ENCODE data around the gene LIPT1. TPM values are rescaled to one million over a fixed set of nuclear protein-coding genes. Genes with fewer than 3 reads are reported as not detected.
A peak's percentile ranks its signal among the peaks of the same experiment; 100 is the strongest.

Gene LIPT1
- total and polyA plus RNA-seq, 2 of the 4 experiments (the other 2 are of a cell fraction), result 3.2 to 3.5 TPM

DNA sequence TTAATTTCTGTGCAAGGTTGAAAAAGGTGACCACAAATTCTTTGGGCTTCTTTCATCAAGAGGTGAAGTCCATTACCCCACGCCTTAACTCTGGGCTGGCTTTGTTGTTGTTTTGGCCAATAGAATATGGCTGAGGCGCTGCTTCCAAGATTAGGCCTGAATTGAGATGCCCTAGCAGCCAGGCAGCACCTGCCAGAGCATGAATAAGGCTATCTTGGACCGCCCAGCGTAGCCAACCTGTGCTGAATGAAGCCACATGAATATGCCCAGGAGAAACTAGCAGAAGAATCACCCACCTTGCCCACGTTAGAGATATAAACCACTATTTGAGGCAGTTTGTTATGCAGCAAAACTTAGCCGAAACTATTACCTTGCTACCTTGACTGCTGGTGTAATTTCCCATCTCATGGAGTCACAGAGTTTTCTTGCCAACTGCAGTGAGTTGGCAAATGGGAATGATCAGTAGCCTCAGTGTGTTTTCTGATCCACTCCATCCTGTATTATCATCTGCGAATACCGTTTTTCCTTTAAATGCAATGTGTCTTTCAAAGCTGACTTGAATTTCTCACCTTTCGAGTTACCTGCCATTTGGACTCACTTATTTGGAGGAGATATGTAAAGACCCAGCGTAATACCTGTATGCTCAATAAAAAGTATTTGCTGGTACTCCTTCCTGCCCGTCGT is 704 bp upstream of the LIPT1 start:
- peak overlapping the region; percentile 88 for H4K5ac ChIP-seq (ENCODE audit: low read depth, low read length)
- H3K18ac ChIP-seq (ENCODE audit: low read depth, low read length), result peak overlapping the region; percentile 56
- TF ChIP-seq MXI1 (IDR thresholded peaks at IDR 0.05; ENCODE audit: borderline replicate concordance, low read depth, low read length) (no peak), NFE2L2 (IDR thresholded peaks at IDR 0.05; ENCODE audit: low read depth, low read length) (peak; percentile 75)
- peak overlapping the region; percentile 98 for H2AFZ ChIP-seq (replicated peaks; ENCODE audit: low read length, poor library complexity)
- no peak overlapping the region for H2BK5ac ChIP-seq (ENCODE audit: low read depth, low read length, poor library complexity, severe bottlenecking)
- peak overlapping the region; percentile 93 to 95 for H4K8ac ChIP-seq (ENCODE audit: low read depth in 2 of 2, low read length in 2 of 2)
- peak overlapping the region; percentile 89 for H3K9ac ChIP-seq (ENCODE audit: low read depth, low read length)
- BruUV-seq (replicated peaks), result no TSS peak
- no peak for ATAC-seq (ENCODE audit: low read depth)
- in situ Hi-C loops (cut with MboI; ENCODE audit: low sequenced_read_pairs), result loop anchor here (25.0 kb wide), 1 partner anchor 1108 kb away; no protein-coding TSS in a partner anchor
- no peaks in the 10 kb centered on the region for H3K9me1 ChIP-seq (ENCODE audit: insufficient read depth, low read length)
- H3K4me2 ChIP-seq (ENCODE audit: low read depth, low read length), result peak overlapping the region; percentile 93
- dilution Hi-C loops (cut with HindIII; ENCODE audit: low sequenced_read_pairs, unreplicated experiment), result no loop called here
- intact Hi-C loops (cut with micrococcal nuclease), result loop anchor here (2.0 kb wide), 1 partner anchor 337 kb away; the partner anchor contains the start of gene REV1
- H3K14ac ChIP-seq (replicated peaks; ENCODE audit: low read depth, low read length), result peak overlapping the region; percentile 86
- H2AK5ac ChIP-seq (ENCODE audit: low read depth, low read length), result 0 out of 2 replicates have a peak overlapping the region, but pooled peaks have one; percentile 4
- no peaks in the 10 kb centered on the region for H3K36me3 ChIP-seq (ENCODE audit: control insufficient read depth, insufficient read depth, low read length)
- no peak overlapping the region; the same call in 1 of the 2 replicates for H3K27ac ChIP-seq (ENCODE audit: insufficient read depth, low read length)
- no peak overlapping the region for H4K91ac ChIP-seq (ENCODE audit: insufficient read depth, low read depth, low read length)
- H3K4me1 ChIP-seq (ENCODE audit: control insufficient read depth, insufficient read depth, low read length), result peaks cover 5% of the 10 kb centered on the region
- no peaks in the 10 kb centered on the region for H3K9me3 ChIP-seq (ENCODE audit: control insufficient read depth, insufficient read depth, low read length)
- H4K20me1 ChIP-seq (ENCODE audit: insufficient read depth, low read length), result no peaks in the 10 kb centered on the region
- H3K79me1 ChIP-seq (ENCODE audit: low read depth in 1 of 2, low read length in 2 of 2), result peaks cover 15 to 20% of the 10 kb centered on the region in 2 experiments
- H3K56ac ChIP-seq (ENCODE audit: extremely low read depth, insufficient read depth, low read length), result 0 out of 2 replicates have a peak overlapping the region, but pooled peaks have one; percentile 54
- ChIA-PET POLR2A (ENCODE audit: unreplicated experiment) (no interaction called here), CTCF (interaction anchor here (0.6 kb wide), 1 partner anchor 8 kb away, joined by 5 read pairs; no protein-coding TSS in a partner anchor)
- no peak overlapping the region for H2BK120ac ChIP-seq (ENCODE audit: low read depth, low read length)
- peak; percentile 10 for DNase-seq
- 0 out of 2 replicates have a peak overlapping the region, but pooled peaks have one; percentile 18 for H3K23ac ChIP-seq (ENCODE audit: low read depth, low read length)
- WGBS, 2 experiments (ENCODE audit: extremely low coverage in 2 of 2, insufficient read length in 1 of 2), result 50% methylated on average over 4 of the region's 12 CpGs; no CpG with 5 or more reads in 1 of the 2 experiments
- H2BK15ac ChIP-seq (ENCODE audit: low read depth, low read length), result no peak overlapping the region
- H2AK9ac ChIP-seq (replicated peaks; ENCODE audit: low read depth, low read length, poor library complexity), result peak overlapping the region; percentile 89
- H3K27me3 ChIP-seq (ENCODE audit: control insufficient read depth, insufficient read depth, low read length), result no peaks in the 10 kb centered on the region
- peak overlapping the region; percentile 79 for H3K4me3 ChIP-seq (ENCODE audit: insufficient read depth, low read depth, low read length)
- H2BK20ac ChIP-seq (ENCODE audit: low read depth, low read length), result no peak overlapping the region
- H3K4ac ChIP-seq (ENCODE audit: low read depth, low read length), result peak overlapping the region; percentile 84; the same call in 1 of the 2 replicates

Measured in IMR-90 (cell line).